ENCODE measurements around the gene TTC23L.

DNA sequence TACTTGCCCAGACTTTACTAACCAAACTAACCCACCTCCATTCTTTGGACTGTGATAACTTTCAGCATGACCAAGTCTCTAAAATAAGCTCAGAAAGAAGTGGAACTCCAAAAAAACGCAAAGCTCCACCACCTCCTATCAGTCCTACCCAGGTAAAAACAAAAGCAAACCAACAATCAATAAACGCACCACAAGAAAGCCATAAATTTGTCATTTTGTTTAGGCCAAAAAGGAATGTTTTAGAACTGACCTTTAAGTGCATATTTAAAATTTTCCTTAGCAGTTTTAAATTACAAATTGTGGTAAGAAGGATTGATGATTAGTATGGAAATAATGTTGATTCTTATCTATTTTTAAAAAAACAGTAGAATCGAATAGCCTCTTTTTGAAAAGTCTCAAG lies 25.5 kb upstream of the TTC23L start:
- TF ChIP-seq, protein P1, sequence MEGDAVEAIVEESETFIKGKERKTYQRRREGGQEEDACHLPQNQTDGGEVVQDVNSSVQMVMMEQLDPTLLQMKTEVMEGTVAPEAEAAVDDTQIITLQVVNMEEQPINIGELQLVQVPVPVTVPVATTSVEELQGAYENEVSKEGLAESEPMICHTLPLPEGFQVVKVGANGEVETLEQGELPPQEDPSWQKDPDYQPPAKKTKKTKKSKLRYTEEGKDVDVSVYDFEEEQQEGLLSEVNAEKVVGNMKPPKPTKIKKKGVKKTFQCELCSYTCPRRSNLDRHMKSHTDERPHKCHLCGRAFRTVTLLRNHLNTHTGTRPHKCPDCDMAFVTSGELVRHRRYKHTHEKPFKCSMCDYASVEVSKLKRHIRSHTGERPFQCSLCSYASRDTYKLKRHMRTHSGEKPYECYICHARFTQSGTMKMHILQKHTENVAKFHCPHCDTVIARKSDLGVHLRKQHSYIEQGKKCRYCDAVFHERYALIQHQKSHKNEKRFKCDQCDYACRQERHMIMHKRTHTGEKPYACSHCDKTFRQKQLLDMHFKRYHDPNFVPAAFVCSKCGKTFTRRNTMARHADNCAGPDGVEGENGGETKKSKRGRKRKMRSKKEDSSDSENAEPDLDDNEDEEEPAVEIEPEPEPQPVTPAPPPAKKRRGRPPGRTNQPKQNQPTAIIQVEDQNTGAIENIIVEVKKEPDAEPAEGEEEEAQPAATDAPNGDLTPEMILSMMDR (IDR thresholded peaks at IDR 0.05), result no peak
- TF ChIP-seq POLR2A (IDR thresholded peaks at IDR 0.05), result no peak

Measured in thyroid gland (tissue), 4 donors.